IMR-90 (cell line): Measurements from ENCODE around the gene ABHD12. TPM values are rescaled to one million over a fixed set of nuclear protein-coding genes. Genes with fewer than 3 reads are reported as not detected.

ENCODE experiments used
- ATAC-seq: fragments of 200-7000 bp; cut with Tn5 transposase; 2 replicates; pipeline ENCODE4 v1.9.1; 2020; ENCODE audit warnings: low read depth, mild to moderate bottlenecking, moderate library complexity
- BruUV-seq: library from RNA; stranded (reverse); fragments of 400-500 nt; replicated peaks from 2 replicates; lab custom pipeline; 2021; lab: Mats Ljungman, UMichigan
- CTCF ChIA-PET: fragments of 300-600 bp; formaldehyde crosslinking; extraction: SDS; loops from one replicate; lab custom pipeline; 2021; ENCODE audit warnings: antibody characterized with exemption; lab: Yijun Ruan, JAX
- POLR2A ChIA-PET: fragments of 300-600 bp; sonication (Branson Sonifier 250); formaldehyde crosslinking; loops from one replicate; lab custom pipeline; 2022; ENCODE audit warnings: antibody characterized with exemption; ENCODE audit not compliant: unreplicated experiment; lab: Charles Lee
- DNase-seq: peaks from one replicate; pipeline ENCODE4 v3.0.0; 2013
- H2AFZ ChIP-seq: replicated peaks from 2 replicates; pipeline ENCODE3; 2013; ENCODE audit warnings: low read length, mild to moderate bottlenecking; ENCODE audit not compliant: poor library complexity
- H2AK5ac ChIP-seq: 2 replicates; pipeline ENCODE4 v1.6.1; 2013; ENCODE audit warnings: low read depth, low read length, inconsistent platforms
- H2AK9ac ChIP-seq: replicated peaks from 2 replicates; pipeline ENCODE3; 2013; ENCODE audit warnings: mild to moderate bottlenecking, low read depth, low read length, moderate library complexity; ENCODE audit not compliant: poor library complexity
- H2BK120ac ChIP-seq: 2 replicates; pipeline ENCODE4 v1.6.1; 2013; ENCODE audit warnings: low read depth, low read length, inconsistent platforms
- H2BK15ac ChIP-seq: 3 replicates; pipeline ENCODE4 v1.6.1; 2013; ENCODE audit warnings: low read depth, low read length, inconsistent platforms
- H2BK20ac ChIP-seq: 2 replicates; pipeline ENCODE4 v1.6.1; 2013; ENCODE audit warnings: low read depth, mild to moderate bottlenecking, inconsistent platforms, low read length, moderate library complexity
- H2BK5ac ChIP-seq: 2 replicates; pipeline ENCODE4 v1.6.1; 2013; ENCODE audit warnings: mild to moderate bottlenecking, low read depth, low read length, inconsistent platforms; ENCODE audit not compliant: poor library complexity, severe bottlenecking
- H3K14ac ChIP-seq: replicated peaks from 2 replicates; pipeline ENCODE4 v1.6.1; 2013; ENCODE audit warnings: low read depth, low read length, inconsistent platforms
- H3K18ac ChIP-seq: 2 replicates; pipeline ENCODE4 v1.6.1; 2013; ENCODE audit warnings: low read depth, low read length, control low read depth
- H3K23ac ChIP-seq: 2 replicates; pipeline ENCODE4 v1.6.1; 2013; ENCODE audit warnings: low read depth, low read length, inconsistent platforms
- H3K27ac ChIP-seq: 2 replicates; pipeline ENCODE4 v1.5.1; 2013; ENCODE audit warnings: mild to moderate bottlenecking, control low read depth, low read length; ENCODE audit not compliant: insufficient read depth
- H3K27me3 ChIP-seq: 2 replicates; pipeline ENCODE4 v1.6.1; 2013; ENCODE audit warnings: low read length; ENCODE audit not compliant: control insufficient read depth, insufficient read depth
- H3K36me3 ChIP-seq: 2 replicates; pipeline ENCODE4 v1.6.1; 2013; ENCODE audit warnings: low read length, mixed read lengths; ENCODE audit not compliant: control insufficient read depth, insufficient read depth
- H3K4ac ChIP-seq: 2 replicates; pipeline ENCODE4 v1.6.1; 2013; ENCODE audit warnings: low read depth, low read length, inconsistent platforms
- H3K4me1 ChIP-seq: 2 replicates; pipeline ENCODE4 v1.6.1; 2013; ENCODE audit warnings: low read length, mixed read lengths; ENCODE audit not compliant: control insufficient read depth, insufficient read depth
- H3K4me2 ChIP-seq: 2 replicates; pipeline ENCODE4 v1.6.1; 2013; ENCODE audit warnings: low read depth, mild to moderate bottlenecking, control low read depth, low read length, moderate library complexity
- H3K4me3 ChIP-seq: 2 replicates; pipeline ENCODE4 v1.5.1; 2013; ENCODE audit warnings: low read depth, mild to moderate bottlenecking, control low read depth, low read length, moderate library complexity; ENCODE audit not compliant: insufficient read depth
- H3K56ac ChIP-seq: 2 replicates; pipeline ENCODE4 v1.6.1; 2013; ENCODE audit warnings: low read length, inconsistent platforms; ENCODE audit not compliant: insufficient read depth; ENCODE audit errors: extremely low read depth
- H3K79me1 ChIP-seq, 2 experiments: 2 replicates each; pipeline ENCODE4 v1.6.1; 2013; ENCODE audit warnings: low read length in 2 of 2, inconsistent platforms in 1 of 2, low read depth in 1 of 2
- H3K9ac ChIP-seq: 2 replicates; pipeline ENCODE4 v1.6.1; 2013; ENCODE audit warnings: low read depth, low read length, control low read depth
- H3K9me1 ChIP-seq: 2 replicates; pipeline ENCODE4 v1.6.1; 2013; ENCODE audit warnings: low read length, inconsistent platforms; ENCODE audit not compliant: insufficient read depth
- H3K9me3 ChIP-seq: 2 replicates; pipeline ENCODE4 v1.6.1; 2013; ENCODE audit warnings: low read length; ENCODE audit not compliant: control insufficient read depth, insufficient read depth
- H4K20me1 ChIP-seq: 2 replicates; pipeline ENCODE4 v1.6.1; 2013; ENCODE audit warnings: low read length, inconsistent platforms; ENCODE audit not compliant: insufficient read depth
- H4K5ac ChIP-seq: 2 replicates; pipeline ENCODE4 v1.6.1; 2013; ENCODE audit warnings: mild to moderate bottlenecking, low read depth, low read length, control low read depth
- H4K8ac ChIP-seq, 2 experiments: 2 replicates each; pipeline ENCODE4 v1.6.1; 2013; ENCODE audit warnings: low read depth in 2 of 2, low read length in 2 of 2, control low read depth in 1 of 2, inconsistent platforms in 1 of 2
- H4K91ac ChIP-seq: 2 replicates; pipeline ENCODE4 v1.6.1; 2013; ENCODE audit warnings: low read depth, low read length, inconsistent platforms; ENCODE audit not compliant: insufficient read depth
- CTCF ChIP-seq: conservative IDR thresholded peaks from 2 replicates; pipeline ENCODE4 v1.5.1; 2012; ENCODE audit warnings: mild to moderate bottlenecking, low read depth, low read length, improper control_type of control experiment
- MAFK ChIP-seq: IDR thresholded peaks from 2 replicates; pipeline ENCODE4 v1.6.1; 2012; ENCODE audit warnings: low read depth, low read length, improper control_type of control experiment
- MAZ ChIP-seq: IDR thresholded peaks from 2 replicates; pipeline ENCODE4 v1.6.1; 2012; ENCODE audit warnings: low read depth, mild to moderate bottlenecking, low read length, improper control_type of control experiment, moderate library complexity, borderline replicate concordance
- MXI1 ChIP-seq: IDR thresholded peaks from 2 replicates; pipeline ENCODE4 v1.6.1; 2012; ENCODE audit warnings: low read depth, mild to moderate bottlenecking, low read length, moderate library complexity, borderline replicate concordance
- SMC3 ChIP-seq: fragments of 150-350 bp; IDR thresholded peaks from 2 replicates; pipeline ENCODE4 v1.6.1; 2016; ENCODE audit warnings: low read depth, mild to moderate bottlenecking, antibody characterized with exemption, low read length, moderate library complexity
- WGBS, 2 experiments: methylation state at CpG; one replicate each; pipeline versions ENCODE4 v1.1.5 to v1.1.7; 2013; ENCODE audit warnings: missing lambda C conversion rate in 2 of 2; ENCODE audit not compliant: insufficient read length in 1 of 2; ENCODE audit errors: extremely low coverage in 2 of 2; 5-methylcytosine and 5-hydroxymethylcytosine counted together
- dilution Hi-C: fragments of 300-500 bp; cut with HindIII; formaldehyde crosslinking; loops from one replicate; pipeline ENCODE4 v1.14.3; 2018; ENCODE audit warnings: low sequenced_read_pairs; ENCODE audit not compliant: unreplicated experiment
- in situ Hi-C: fragments of 300-500 bp; cut with MboI; formaldehyde crosslinking; loops from 3 replicates; pipeline ENCODE4 v1.14.3; 2019; ENCODE audit warnings: low sequenced_read_pairs, inconsistent platforms, mixed read lengths
- intact Hi-C: fragments of 100-400 bp; cut with micrococcal nuclease; formaldehyde crosslinking; loops from 2 replicates; pipeline ENCODE4 v1.10.0; 2022
- polyA plus RNA-seq, 3 experiments: library from polyadenylated mRNA; depleted of rRNA; stranded (reverse); fragments of >200 nt; gene quantifications; 2 replicates each; pipeline ENCODE4 v1.2.3, GENCODE V29; 2012; ENCODE audit warnings: low replicate concordance in 1 of 3
- total RNA-seq: library from RNA; depleted of rRNA; stranded (reverse); fragments of >200 nt; gene quantifications from 2 replicates; pipeline ENCODE4 v1.2.3, GENCODE V29; 2012

Gene ABHD12
- total and polyA plus RNA-seq, 2 of the 4 experiments (the other 2 are of a cell fraction): 80.7 to 108 TPM

- CTCF ChIA-PET: interaction anchor here (0.5 kb wide), 1 partner anchor 1372 kb away, joined by 3 read pairs; no protein-coding TSS in a partner anchor
- Histone ChIP-seq H3K14ac (no peak overlapping the region), H2BK20ac (no peak overlapping the region), H3K4ac (no peak overlapping the region), H3K9me3 (no peaks in the 10 kb centered on the region), H3K18ac (no peak overlapping the region), H2BK120ac (no peak overlapping the region), H2BK15ac (no peak overlapping the region), H4K91ac (no peak overlapping the region), H3K27me3 (no peaks in the 10 kb centered on the region), H3K36me3 (peaks cover 79% of the 10 kb centered on the region), H2AK5ac (no peak overlapping the region), H3K79me1 (peaks cover 0 to 28% of the 10 kb centered on the region in 2 experiments; a peak in 2 of 4 replicates), H3K4me1 (no peaks in the 10 kb centered on the region), H3K9me1 (peaks cover 3% of the 10 kb centered on the region), H2AK9ac (no peak overlapping the region), H4K20me1 (peaks cover 7% of the 10 kb centered on the region), H2BK5ac (no peak overlapping the region), H3K23ac (no peak overlapping the region), H4K5ac (no peak overlapping the region), H3K9ac (no peak overlapping the region), H2AFZ (no peak overlapping the region), H3K4me3 (no peak overlapping the region), H3K56ac (no peak overlapping the region), H3K27ac (no peak overlapping the region), H4K8ac (no peak overlapping the region), H3K4me2 (no peak overlapping the region)
- TF ChIP-seq MAZ: no peak
- TF ChIP-seq MAFK: no peak
- TF ChIP-seq CTCF: no peak
- TF ChIP-seq SMC3: no peak
- no peak for TF ChIP-seq MXI1
- POLR2A ChIA-PET: no interaction called here
- dilution Hi-C loops (no loop called here), intact Hi-C loops (no loop called here), in situ Hi-C loops (no loop called here)
- DNase-seq: no peak
- WGBS, 2 experiments: 98% methylated on average over 17 of the region's 24 CpGs; no CpG with 5 or more reads in 1 of the 2 experiments
- BruUV-seq: no TSS peak
- ATAC-seq: no peak
Observed at GRCh38 chr20:25283221-25283951, 107.2 kb downstream of the ABHD12 start.
